Left lung (tissue), 10 donors: Measurements from ENCODE around the gene KCNF1. TPM values are rescaled to one million over a fixed set of nuclear protein-coding genes. Genes with fewer than 3 reads are reported as not detected.

Source experiments
- ATAC-seq: fragments of 200-7000 bp; cut with Tn5 transposase; one replicate; pipeline ENCODE4 v1.9.1; 2020; ENCODE audit warnings: moderate library complexity
- DNase-seq, 4 donors: peaks; one replicate each; pipeline ENCODE4 v3.0.0-alpha.2; 2013 to 2020
- H3K27ac ChIP-seq, 2 donors: fragments of 200-600 bp; sonication (generic) in 1 of 2; one replicate each; pipeline versions ENCODE4 v1.5.0 to v1.8.0; 2020 to 2021
- H3K27me3 ChIP-seq, 2 donors: fragments of 200-600 bp; sonication (generic) in 1 of 2; one replicate each; pipeline versions ENCODE4 v1.5.0 to v1.8.0; 2020 to 2021
- H3K36me3 ChIP-seq, 2 donors: fragments of 200-600 bp; sonication (generic) in 1 of 2; one replicate each; pipeline versions ENCODE4 v1.5.0 to v1.8.0; 2020 to 2021
- H3K4me1 ChIP-seq, 2 donors: fragments of 200-600 bp; one replicate each; pipeline ENCODE4 v1.8.0; 2021
- H3K4me3 ChIP-seq, 2 donors: fragments of 200-600 bp; sonication (generic) in 1 of 2; one replicate each; pipeline versions ENCODE4 v1.5.0 to v1.8.0; 2020 to 2021; ENCODE audit warnings: mild to moderate bottlenecking in 1 of 2
- H3K9me3 ChIP-seq, 2 donors: fragments of 200-600 bp; sonication (generic) in 1 of 2; one replicate each; pipeline versions ENCODE4 v1.5.0 to v1.8.0; 2020 to 2021
- CTCF ChIP-seq, 2 donors: fragments of 200-600 bp; sonication (generic) in 1 of 2; IDR thresholded peaks; one replicate each; pipeline versions ENCODE4 v1.5.0 to v1.8.0; 2021; ENCODE audit warnings: antibody characterized with exemption in 2 of 2
- intact Hi-C, 2 donors: fragments of 100-400 bp; cut with DNase I; formaldehyde crosslinking; loops; one replicate each; pipeline versions ENCODE4 v1.11.2 to v1.14.2; 2022
- polyA plus RNA-seq, 6 donors: library from polyadenylated mRNA; unstranded; fragments of 120-200 nt; gene quantifications; one replicate each; pipeline ENCODE4 v1.2.1, GENCODE V29; 2013; ENCODE audit not compliant: insufficient read length in 6 of 6
- total RNA-seq, 2 donors: library from RNA; stranded (reverse); fragmentation: NEBNext Ultra II Directional; extraction: Animal tissue kit (Norgen Biotek cat#: 25700); gene quantifications; one replicate each; pipeline ENCODE4 v1.2.1, GENCODE V29; 2021
- donor health status: DM: no; HTN: yes; CAD: no.
- donor health status: DM: no; HTN: no; CAD: no.

The KCNF1 gene
- total and polyA plus RNA-seq, 8 donors = 0.98 to 2.5 (median 1.8) TPM; not detected in 2

DNA sequence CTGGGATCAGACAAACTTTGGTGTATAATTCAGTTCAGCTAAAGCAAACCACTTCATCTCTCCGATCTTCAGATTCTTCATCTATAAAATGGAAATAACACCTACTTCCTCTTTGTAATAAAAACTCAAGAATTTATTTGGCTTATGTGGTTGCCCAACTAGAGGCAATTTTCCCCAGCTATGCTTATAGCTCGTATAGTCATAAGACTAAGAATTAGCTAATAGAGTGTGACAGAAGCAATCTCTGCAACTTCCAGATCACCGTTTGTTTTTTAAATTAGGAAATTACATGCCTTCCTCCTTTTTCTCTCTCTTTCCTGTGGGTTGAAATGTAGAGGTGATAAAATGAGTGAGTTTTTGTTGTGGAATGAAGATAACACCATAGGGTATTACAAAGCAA lies 35.3 kb upstream of the KCNF1 start:
- no peaks in the 10 kb centered on the region for H3K36me3 ChIP-seq
- DNase-seq = no peak
- TF ChIP-seq CTCF (IDR thresholded peaks at IDR 0.05) = no peak
- peaks cover 0 to 17% of the 10 kb centered on the region in 2 donors for H3K27me3 ChIP-seq
- H3K4me1 ChIP-seq = no peaks in the 10 kb centered on the region
- no peak for ATAC-seq
- H3K27ac ChIP-seq = no peak overlapping the region
- no peak overlapping the region for H3K4me3 ChIP-seq
- intact Hi-C loops = no loop called here
- peaks cover 0 to 10% of the 10 kb centered on the region in 2 donors for H3K9me3 ChIP-seq

- no peak for ATAC-seq
- TF ChIP-seq CTCF (IDR thresholded peaks at IDR 0.05) = no peak
- Histone ChIP-seq H3K36me3 (no peaks in the 10 kb centered on the region), H3K4me1 (no peaks in the 10 kb centered on the region), H3K9me3 (peaks cover 0 to 6% of the 10 kb centered on the region in 2 donors), H3K27ac (no peak overlapping the region), H3K4me3 (no peak overlapping the region), H3K27me3 (peaks cover 0 to 17% of the 10 kb centered on the region in 2 donors)
- no peak for DNase-seq
- intact Hi-C loops = no loop called here
Measured at GRCh38 chr2:10876963-10877362, 34.8 kb upstream of the KCNF1 start.

DNA sequence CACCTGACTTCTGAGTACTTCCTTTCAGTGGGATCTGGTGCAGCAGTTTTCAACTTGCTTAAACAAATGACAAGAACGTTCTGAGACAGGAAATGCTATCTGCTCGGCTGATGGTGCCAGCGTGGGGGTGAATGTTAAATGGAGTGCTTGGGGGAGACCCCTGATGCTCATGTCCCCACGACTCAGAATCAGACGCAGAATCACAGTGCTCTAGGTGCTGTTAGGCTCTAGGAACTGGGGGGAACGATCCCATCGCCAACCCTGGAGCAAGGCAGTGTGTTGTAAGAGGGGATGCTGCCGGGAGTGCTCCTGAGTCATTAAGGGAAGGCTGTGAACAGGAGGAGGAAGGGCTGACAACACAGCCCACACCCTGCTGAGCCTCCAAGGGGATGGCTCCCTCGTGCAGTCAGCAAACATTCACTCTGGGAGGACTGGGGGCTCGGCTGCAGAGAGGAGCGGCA lies 34.1 kb upstream of the KCNF1 start:
- H3K9me3 ChIP-seq = no peaks in the 10 kb centered on the region
- intact Hi-C loops = no loop called here
- ATAC-seq (peak; percentile 44), DNase-seq (no peak)
- peaks cover 0 to 17% of the 10 kb centered on the region in 2 donors for H3K27me3 ChIP-seq
- H3K4me3 ChIP-seq = no peak overlapping the region
- no peaks in the 10 kb centered on the region for H3K4me1 ChIP-seq
- no peak for TF ChIP-seq CTCF (IDR thresholded peaks at IDR 0.05)
- no peak overlapping the region for H3K27ac ChIP-seq
- H3K36me3 ChIP-seq = no peaks in the 10 kb centered on the region

- Histone ChIP-seq H3K27me3 (peaks cover 0 to 15% of the 10 kb centered on the region in 2 donors), H3K9me3 (no peaks in the 10 kb centered on the region), H3K4me1 (no peaks in the 10 kb centered on the region), H3K4me3 (no peak overlapping the region), H3K27ac (no peak overlapping the region), H3K36me3 (no peaks in the 10 kb centered on the region)
- intact Hi-C loops = no loop called here
- ATAC-seq (no peak), DNase-seq (no peak)
- TF ChIP-seq CTCF (IDR thresholded peaks at IDR 0.05) = no peak
Measured at GRCh38 chr2:10878268-10878915, 33.3 kb upstream of the KCNF1 start.

DNA sequence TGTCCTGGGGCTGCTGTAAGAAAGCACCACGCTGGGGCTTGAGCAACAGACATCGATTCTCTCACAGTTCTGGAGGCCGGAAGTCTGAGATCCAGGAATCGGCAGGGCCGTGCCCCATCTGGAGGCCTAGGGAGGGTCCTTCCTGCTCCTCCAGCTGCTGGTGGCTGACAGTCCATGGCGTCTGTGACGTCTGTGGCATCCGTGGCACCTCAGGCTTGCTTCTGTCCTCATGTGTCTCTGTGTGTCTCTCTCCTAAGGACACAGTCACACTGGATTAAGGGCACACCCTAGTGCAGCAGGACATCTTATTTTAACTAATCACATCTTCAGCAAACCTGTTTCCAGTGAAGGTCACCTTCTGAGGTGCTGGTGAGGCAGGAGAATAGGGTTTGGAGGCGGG lies 32.6 kb upstream of the KCNF1 start:
- Histone ChIP-seq H3K9me3 (no peaks in the 10 kb centered on the region), H3K4me3 (no peak overlapping the region), H3K4me1 (no peaks in the 10 kb centered on the region), H3K27me3 (peaks cover 0 to 12% of the 10 kb centered on the region in 2 donors), H3K27ac (no peak overlapping the region), H3K36me3 (no peaks in the 10 kb centered on the region)
- TF ChIP-seq CTCF (IDR thresholded peaks at IDR 0.05) = no peak
- ATAC-seq = no peak
- intact Hi-C loops = no loop called here
- no peak for DNase-seq
